Activated T-cell treated with anti-CD3 and anti-CD28 coated beads for 24 hours (primary cell): ENCODE results near the gene PIGBOS1.
"Not testable (repeated sequence)": the region's sequence is repeated elsewhere in the genome, so short reads cannot be mapped to it uniquely, and the experiment has no call there.

ENCODE experiments used
- DNase-seq: peaks from one replicate; pipeline ENCODE4 v3.0.0-alpha.2; 2020; ENCODE audit warnings: low read depth

The PIGBOS1 gene

GRCh38 chr15:55290528-55291057, 28.3 kb downstream of the PIGBOS1 start:
- peak; percentile 81 for DNase-seq

DNA sequence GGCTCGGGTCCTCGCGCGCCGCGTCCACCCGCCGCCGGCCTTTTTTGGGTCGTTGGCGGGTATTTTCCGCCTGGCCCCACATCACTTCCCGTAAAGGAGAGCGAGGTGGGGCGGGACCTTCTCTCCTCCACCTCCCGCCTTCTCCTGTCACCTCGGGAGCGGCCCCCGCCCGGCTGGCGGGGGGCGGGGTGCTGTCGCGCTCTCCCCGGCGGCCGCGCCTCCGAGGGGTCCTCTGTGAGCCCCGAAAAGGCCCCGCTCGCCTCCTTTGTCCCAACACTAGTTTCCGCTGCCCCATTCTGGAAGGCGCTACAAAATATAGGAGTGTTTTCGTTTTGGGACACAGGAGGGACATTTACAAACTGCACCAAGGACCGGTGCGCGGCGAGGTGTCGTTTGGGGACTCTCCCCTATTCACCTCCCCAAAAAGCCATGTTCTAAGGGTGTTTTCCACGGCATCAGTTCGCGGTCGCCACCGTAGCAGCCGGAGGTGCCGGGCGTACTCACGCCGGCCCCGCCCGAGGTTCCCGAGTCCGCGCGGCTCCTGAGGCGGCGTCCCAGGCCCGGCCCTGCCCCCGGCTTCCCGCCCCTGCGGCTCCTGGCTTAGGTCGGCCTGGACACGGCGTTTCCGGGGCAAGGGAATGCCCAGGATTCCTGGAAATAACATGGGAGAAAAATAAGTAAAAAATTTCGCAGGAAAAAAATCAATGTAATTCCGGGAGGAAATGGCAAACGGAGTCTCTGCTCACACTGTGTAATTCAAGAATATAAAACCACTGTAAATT, 29.0 kb downstream of the PIGBOS1 start, which contains the start of gene RAB27A:
Gene RAB27A (minus strand): TSS at position 68 of the 782 bp plus-strand sequence. CDS start 54,879 bp downstream, outside the sequence.
- DNase-seq: peak; percentile 76

DNA sequence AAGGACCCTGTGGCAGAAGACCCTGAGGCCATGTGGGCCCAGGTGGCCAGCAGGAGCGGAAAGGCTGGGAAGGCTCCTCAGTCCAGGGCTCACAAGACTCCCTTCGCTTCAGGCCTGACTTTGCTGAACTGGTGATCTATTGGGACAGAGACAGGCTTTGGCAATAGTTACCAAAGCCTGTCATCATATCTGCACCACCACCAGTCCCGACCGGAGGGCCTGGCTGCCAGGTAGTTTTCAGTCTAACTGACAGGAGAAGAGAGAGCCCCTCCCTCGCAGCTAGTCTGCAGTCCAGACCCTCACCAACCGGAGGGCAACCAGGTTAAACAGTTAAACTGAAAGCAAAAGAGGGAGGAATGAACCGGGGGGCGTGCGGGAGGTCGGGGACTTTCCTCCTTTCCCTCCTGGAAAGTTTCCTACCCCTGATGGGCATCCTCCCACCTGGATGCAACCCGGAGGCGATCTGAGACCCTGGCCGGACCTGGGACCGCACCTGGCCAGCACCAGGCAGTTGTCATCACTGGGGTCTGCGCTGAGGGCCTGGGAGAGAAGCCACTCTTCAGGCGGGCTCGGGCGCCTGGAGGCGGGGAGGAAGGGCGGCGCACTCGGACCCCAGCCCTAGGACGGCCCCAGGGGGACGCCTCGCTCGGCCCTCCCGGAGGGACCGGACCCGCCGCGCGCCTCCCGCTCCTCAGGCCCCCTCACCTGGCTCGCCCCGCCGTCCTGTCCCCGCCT, 29.7 kb downstream of the PIGBOS1 start:
- peak; percentile 28 for DNase-seq

DNA sequence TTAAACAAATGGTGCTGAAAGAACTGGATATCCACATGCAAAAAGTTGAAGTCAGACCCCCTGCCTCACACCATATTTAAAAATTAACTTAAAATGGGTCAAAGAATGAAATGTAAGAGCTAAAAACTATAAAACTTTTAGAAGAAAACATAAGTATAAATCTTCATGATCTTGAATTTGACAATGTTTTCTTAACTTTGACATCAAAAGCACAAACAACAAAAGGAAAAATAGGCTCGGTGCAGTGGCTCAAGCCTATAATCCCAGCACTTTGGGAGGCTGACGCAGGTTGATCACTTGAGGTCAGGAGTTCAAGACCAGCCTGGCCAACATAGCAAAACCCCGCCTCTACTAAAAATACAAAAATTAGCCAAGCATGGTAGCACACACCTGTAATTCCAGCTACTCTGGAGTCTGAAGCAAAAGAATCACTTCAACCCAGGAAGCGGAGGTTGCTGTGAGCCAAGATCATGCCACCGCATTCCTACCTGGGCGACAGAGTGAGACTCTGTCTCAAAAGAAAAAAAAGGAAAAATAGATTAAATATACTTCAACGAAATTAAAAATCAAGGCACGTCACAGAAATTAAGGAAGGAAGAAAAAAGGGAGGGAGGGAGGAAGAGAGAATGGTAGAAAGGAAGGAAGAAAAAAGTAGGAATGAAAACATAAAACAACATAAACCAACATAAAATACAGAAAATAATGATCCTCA, 30.8 kb downstream of the PIGBOS1 start:
- DNase-seq: no peak

GRCh38 chr15:55286442-55287189, 32.3 kb downstream of the PIGBOS1 start:
- DNase-seq: not testable (repeated sequence)

DNA sequence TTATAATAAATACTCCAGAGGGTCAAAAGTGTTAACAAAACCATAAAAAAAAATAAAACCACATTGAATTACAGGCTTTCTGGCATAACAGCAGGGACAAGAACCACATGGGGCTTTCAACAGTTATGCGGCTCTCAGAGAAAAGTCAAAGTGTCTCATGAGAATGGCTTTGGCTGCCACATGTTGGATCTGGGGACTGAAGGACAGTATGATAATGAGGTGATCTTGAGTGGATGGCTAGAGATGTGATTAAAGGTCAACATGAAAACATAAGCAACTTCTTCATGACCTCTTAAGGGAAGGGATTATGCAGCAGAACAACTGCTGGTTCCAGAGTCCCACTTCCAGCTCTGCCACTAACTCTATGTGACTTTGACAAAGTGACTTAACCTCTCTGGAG, 34.5 kb downstream of the PIGBOS1 start:
- no peak for DNase-seq

GRCh38 chr15:55283379-55284147, 35.4 kb downstream of the PIGBOS1 start:
- DNase-seq: no peak

DNA sequence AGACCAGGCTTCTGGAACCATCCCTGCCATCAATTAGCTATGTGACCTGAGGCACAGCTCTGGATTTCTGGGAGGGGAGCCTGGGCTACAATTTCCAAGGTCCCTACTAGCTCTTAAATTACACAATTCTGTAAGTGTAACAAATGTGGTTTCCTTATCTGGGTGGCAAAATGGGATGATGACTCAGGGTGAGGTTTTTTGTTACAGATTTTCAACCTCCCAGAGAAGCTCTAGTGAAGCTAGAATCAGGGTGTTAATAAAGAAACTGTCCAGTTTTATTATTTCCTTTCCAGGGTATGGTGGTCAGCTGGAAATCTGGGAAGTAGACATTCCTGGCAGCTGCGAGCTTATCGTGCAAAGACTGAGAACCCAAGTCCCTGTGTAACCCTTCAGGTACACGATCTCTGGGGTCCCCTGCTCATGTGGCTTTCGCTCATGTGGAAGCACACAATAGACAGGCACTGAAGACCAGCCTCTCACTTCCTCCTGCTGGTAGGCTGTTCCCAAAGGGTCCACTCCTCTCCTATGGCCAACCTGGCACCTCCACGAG, 36.6 kb downstream of the PIGBOS1 start:
- DNase-seq: peak; percentile 18

DNA sequence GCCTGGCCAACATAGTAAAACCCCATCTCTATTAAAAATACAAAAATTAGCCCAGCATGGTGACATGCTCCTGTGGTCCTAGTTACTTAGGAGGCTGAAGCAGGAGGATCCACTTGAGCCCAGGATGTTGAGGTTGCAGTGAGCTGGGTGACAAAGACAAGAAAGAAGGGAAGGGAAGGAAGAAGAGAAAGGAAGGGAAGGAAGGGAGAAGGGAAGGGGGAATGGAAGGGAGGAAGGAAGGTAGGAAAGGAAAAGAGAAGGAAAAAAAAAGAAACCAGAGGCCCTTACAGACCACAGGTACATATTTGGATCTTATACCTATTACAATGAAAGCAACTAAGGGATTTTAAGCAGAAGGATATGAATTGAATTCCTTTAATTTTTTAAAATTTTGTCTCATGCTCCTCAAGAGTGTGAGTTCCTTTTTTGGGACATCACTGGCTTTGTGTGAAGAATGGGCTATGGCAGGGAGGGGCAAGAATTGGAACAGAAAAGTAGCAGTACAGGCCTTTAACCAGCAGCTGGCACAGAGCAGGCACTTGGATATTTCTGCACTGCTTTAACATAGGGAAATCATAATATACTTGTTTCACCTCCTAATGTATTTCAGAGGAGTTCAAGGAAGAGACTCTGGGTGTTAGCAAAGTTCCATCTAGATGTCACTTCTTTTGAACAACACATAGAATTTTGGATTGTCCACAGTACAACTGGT, 37.2 kb downstream of the PIGBOS1 start:
- DNase-seq: no peak

GRCh38 chr15:55280589-55280988, 38.3 kb downstream of the PIGBOS1 start:
- not testable (repeated sequence) for DNase-seq

GRCh38 chr15:55279746-55280351, 39.1 kb downstream of the PIGBOS1 start:
- DNase-seq: peak; percentile 50

DNA sequence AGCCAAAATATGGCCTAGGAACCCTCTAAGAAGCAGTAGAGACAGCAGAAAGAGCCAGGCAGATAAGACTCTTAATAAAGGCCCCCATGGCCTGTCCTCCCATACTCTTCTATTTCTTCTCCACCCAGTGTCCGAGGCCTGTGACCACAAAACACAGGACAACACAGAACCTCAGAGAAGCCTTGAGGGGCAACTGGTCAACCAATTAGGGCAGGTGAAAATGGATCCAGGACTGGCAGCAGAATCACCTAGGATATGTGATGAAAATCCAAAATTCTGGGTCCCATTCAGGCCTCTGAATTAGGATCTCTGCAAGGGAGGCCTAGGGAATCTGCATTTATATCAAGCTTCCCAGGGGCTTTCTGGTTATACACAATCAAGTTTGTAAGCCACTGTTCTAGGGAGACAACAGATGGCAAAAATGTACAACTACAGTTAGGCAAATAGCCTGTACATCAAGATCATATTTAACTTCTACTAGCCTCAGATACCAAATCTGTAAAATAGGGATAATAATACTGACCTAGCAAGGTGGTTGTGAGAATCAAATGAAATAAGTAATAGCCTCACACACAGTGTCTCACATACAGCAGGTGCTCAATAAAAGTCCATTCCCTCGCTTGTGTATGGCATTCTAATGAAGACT, 39.7 kb downstream of the PIGBOS1 start:
- no peak for DNase-seq

GRCh38 chr15:55277715-55278114, 41.2 kb downstream of the PIGBOS1 start:
- DNase-seq: no peak

GRCh38 chr15:55277116-55277564, 41.8 kb downstream of the PIGBOS1 start:
- peak; percentile 30 for DNase-seq

- no peak for DNase-seq
Observed at GRCh38 chr15:55276324-55276723, 42.6 kb downstream of the PIGBOS1 start.

DNA sequence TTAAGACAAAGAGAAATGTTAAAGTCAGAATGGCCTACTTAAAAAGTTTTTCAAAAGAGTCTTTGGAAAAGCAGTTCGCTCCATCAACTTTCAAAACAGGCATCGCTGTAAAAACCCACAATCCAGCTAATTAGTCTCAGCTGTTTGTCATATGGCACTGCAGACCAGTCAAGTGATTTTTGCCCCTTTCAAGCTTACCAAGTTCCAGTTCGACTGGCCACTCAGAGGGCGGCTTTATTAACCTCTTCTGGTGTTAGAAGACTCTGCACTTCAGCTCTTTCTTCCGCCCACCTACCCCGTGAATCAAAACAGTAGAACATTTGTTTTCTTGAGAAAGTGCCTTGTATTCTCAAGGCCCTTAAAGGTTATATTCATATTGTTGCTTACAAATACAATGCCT, 48.6 kb downstream of the PIGBOS1 start:
- DNase-seq: no peak

DNA sequence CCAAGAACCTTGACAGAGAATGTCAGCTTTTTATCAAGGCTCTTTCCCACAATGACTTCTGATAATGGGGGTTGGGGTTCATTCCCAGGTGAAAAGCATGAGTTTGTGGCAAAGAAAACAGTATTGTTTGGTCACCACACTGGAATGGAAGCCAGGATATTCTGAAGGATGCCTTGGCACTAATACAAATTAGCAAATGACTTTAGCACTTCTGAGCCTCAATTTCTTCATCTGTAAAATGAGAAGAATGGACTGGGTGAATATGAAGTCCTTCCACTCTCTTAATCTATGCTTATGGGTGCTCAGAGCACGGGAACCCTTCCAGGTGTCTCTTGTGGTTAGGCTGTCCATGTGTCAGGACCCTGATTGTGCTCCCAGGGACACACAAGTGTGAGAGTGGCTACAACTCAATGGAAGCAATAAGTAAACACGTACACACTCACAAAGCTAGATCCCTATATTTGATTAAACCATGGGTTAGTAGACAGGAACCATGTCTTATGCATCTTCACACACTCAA, 50.7 kb downstream of the PIGBOS1 start:
- no peak for DNase-seq

DNA sequence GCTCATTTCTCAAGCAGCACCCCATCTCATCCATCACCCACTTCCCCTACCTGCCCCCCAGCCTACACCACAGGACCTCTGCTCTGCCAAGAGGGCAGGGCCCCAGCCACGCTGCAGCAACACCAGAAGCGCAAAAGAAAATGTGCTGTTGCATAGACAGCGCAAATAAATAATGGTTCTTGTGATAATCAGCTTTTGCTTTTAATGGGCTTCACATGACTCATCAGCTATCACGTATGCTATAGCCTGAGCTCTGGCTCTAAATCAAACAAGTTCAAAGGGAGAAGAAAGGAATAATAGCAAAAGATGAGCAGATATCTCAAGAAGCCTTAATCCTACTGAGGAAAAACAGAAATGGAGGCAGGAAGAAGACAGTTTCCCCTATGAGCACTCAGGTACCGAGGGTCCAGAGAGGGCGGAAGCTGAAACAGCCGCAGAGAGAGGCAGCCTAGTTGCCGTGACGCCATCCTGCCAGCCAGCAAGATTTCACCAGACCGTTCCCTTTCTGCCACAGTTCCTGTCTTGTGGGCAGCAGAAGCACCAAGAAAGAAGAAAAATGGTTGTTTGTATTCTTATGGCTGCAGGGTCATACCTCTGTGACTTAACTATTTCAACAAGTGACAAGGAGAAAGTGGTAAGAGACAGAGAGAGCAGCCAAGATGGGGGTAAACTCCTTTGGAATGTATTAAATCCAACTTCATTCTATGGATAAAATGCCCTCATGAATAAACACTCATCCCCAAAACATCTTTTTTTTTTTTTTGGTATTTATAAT, 51.3 kb downstream of the PIGBOS1 start:
- DNase-seq: no peak
